Neuronal stem cell (in vitro differentiated cells): ENCODE results near the gene NAB2.

Experiments used
- DNase-seq: peaks from one replicate; pipeline ENCODE4 v3.0.0-alpha.2; 2013; ENCODE audit warnings: low spot score
- H2AFZ ChIP-seq: one replicate; pipeline ENCODE4 v1.6.1; 2013; ENCODE audit warnings: mild to moderate bottlenecking, low read length, inconsistent platforms
- H2AK5ac ChIP-seq: 2 replicates; pipeline ENCODE4 v1.6.1; 2013; ENCODE audit warnings: low read depth, mild to moderate bottlenecking, inconsistent platforms, low read length, moderate library complexity, mixed read lengths
- H2BK120ac ChIP-seq: 2 replicates; pipeline ENCODE4 v1.6.1; 2013; ENCODE audit warnings: low read depth, mild to moderate bottlenecking, inconsistent platforms, low read length, moderate library complexity, mixed read lengths
- H2BK12ac ChIP-seq: one replicate; pipeline ENCODE4 v1.6.1; 2013; ENCODE audit warnings: low read length, inconsistent platforms
- H2BK15ac ChIP-seq: 2 replicates; pipeline ENCODE4 v1.6.1; 2013; ENCODE audit warnings: mild to moderate bottlenecking, low read length, inconsistent platforms, mixed read lengths
- H2BK5ac ChIP-seq: one replicate; pipeline ENCODE4 v1.6.1; 2013; ENCODE audit warnings: inconsistent platforms, mild to moderate bottlenecking, low read length, moderate library complexity
- H3K14ac ChIP-seq: one replicate; pipeline ENCODE4 v1.6.1; 2013; ENCODE audit warnings: low read length, inconsistent platforms
- H3K18ac ChIP-seq: 2 replicates; pipeline ENCODE4 v1.6.1; 2013; ENCODE audit warnings: low read length, inconsistent platforms
- H3K23ac ChIP-seq: 2 replicates; pipeline ENCODE4 v1.6.1; 2013; ENCODE audit warnings: low read depth, mild to moderate bottlenecking, mixed read lengths, low read length, inconsistent platforms; ENCODE audit not compliant: poor library complexity
- H3K27ac ChIP-seq: replicated peaks from 3 replicates; pipeline ENCODE4 v1.5.1; 2013; ENCODE audit warnings: low read length, inconsistent platforms
- H3K27me3 ChIP-seq, 3 experiments: 2 replicates each; pipeline ENCODE4 v1.6.1; 2013; ENCODE audit warnings: low read length in 3 of 3, mild to moderate bottlenecking in 2 of 3, inconsistent platforms in 1 of 3, low read depth in 1 of 3, mixed read lengths in 1 of 3, moderate library complexity in 1 of 3; ENCODE audit not compliant: control insufficient read depth in 3 of 3, insufficient read depth in 3 of 3
- H3K36me3 ChIP-seq, 2 donors: replicated peaks in 1 of 2; 2 replicates each; pipeline ENCODE4 v1.6.1; 2013; ENCODE audit warnings: low read length in 2 of 2; ENCODE audit not compliant: control insufficient read depth in 2 of 2, insufficient read depth in 2 of 2
- H3K4ac ChIP-seq: 2 replicates; pipeline ENCODE4 v1.6.1; 2013; ENCODE audit warnings: inconsistent platforms, mild to moderate bottlenecking, low read length, moderate library complexity
- H3K4me1 ChIP-seq, 2 donors: 1 replicate in 1 of 2; 2 replicates in 1 of 2; pipeline ENCODE4 v1.6.1; 2013; ENCODE audit warnings: low read length in 2 of 2, low read depth in 1 of 2; ENCODE audit not compliant: control insufficient read depth in 2 of 2, insufficient read depth in 1 of 2
- H3K4me2 ChIP-seq: one replicate; pipeline ENCODE4 v1.6.1; 2013; ENCODE audit warnings: mild to moderate bottlenecking, low read length, inconsistent platforms; ENCODE audit not compliant: insufficient read depth, poor library complexity, severe bottlenecking
- H3K4me3 ChIP-seq, 2 donors: 2 replicates each; pipeline ENCODE4 v1.5.1; 2013; ENCODE audit warnings: low read length in 2 of 2, mild to moderate bottlenecking in 2 of 2, inconsistent platforms in 1 of 2, moderate library complexity in 1 of 2
- H3K79me1 ChIP-seq: one replicate; pipeline ENCODE4 v1.6.1; 2013; ENCODE audit warnings: low read depth, mild to moderate bottlenecking, inconsistent platforms, low read length, moderate library complexity
- H3K9ac ChIP-seq: one replicate; pipeline ENCODE4 v1.6.1; 2013; ENCODE audit warnings: mild to moderate bottlenecking, low read depth, low read length, inconsistent platforms; ENCODE audit not compliant: poor library complexity
- H3K9me3 ChIP-seq, 2 donors: replicated peaks in 1 of 2; 2 replicates each; pipeline versions ENCODE3 to v1.6.1; 2013; ENCODE audit warnings: low read length in 2 of 2, mild to moderate bottlenecking in 2 of 2, inconsistent platforms in 1 of 2, low read depth in 1 of 2, mixed read lengths in 1 of 2, moderate library complexity in 1 of 2; ENCODE audit not compliant: control insufficient read depth in 2 of 2, insufficient read depth in 1 of 2
- H4K8ac ChIP-seq: one replicate; pipeline ENCODE4 v1.6.1; 2013; ENCODE audit warnings: low read depth, mild to moderate bottlenecking, inconsistent platforms, low read length, moderate library complexity
- H4K91ac ChIP-seq: one replicate; pipeline ENCODE4 v1.6.1; 2013; ENCODE audit warnings: low read length, low read depth, mild to moderate bottlenecking, inconsistent platforms; ENCODE audit not compliant: poor library complexity
- WGBS, 2 donors: extraction: QIAGEN DNeasy Blood & Tissue Kit; methylation state at CpG; one replicate each; pipeline ENCODE4 v1.1.7; 2013; ENCODE audit warnings: missing lambda C conversion rate in 2 of 2, mixed read lengths in 1 of 2; ENCODE audit not compliant: insufficient read length in 2 of 2, insufficient replicate concordance in 1 of 2; ENCODE audit errors: extremely low coverage in 2 of 2; 5-methylcytosine and 5-hydroxymethylcytosine counted together

NAB2 gene

DNA sequence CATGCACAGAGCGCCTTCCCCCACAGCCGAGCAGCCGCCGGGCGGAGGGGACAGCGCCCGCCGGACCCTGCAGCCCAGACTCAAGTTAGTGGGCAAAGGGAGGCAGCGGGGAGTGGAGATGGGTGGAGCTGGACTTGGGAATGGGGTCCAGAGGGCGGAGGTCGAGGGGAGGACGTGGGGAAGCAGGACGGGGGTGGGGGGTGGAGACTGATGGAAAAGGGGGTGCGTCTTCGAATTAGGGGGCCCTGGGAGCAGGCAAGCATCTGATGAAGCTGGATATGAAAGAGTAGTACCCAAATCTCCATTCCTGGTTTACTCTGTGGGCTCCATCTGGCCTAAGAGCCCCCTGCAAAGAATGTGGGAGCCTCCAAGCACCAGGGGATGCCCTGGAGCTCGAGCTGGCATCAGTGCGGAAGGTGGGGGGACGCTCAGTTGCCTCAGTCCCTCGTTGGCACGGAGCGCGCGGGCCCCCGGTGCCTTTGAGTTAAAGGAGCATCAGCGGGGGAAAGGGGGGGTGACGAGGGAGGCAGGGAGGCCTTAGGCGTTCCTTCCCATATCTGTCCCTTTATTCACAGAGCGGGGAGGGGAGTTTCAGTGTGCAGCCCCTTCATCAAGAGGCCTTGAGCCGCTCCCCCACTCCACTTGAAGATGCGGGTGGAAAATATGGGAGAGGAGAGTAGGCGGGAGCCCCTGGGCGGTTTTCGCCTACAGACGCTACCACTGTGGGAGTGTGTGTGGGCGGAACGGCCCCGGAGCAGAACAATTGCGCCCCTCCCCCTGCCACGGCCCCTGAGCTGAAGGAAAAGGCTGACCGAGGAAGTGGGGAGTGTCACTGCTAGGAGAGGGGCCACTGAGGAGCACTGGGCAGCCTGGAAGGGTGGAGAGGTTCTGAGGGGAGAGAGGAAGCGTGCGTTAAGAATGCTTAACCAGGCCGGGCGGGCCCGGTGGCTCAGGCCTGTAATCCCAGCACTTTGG lies 644 bp downstream of the NAB2 start:
- H3K18ac ChIP-seq, result peak overlapping the region; percentile 98
- H3K4me2 ChIP-seq, result peak overlapping the region; percentile 61

DNA sequence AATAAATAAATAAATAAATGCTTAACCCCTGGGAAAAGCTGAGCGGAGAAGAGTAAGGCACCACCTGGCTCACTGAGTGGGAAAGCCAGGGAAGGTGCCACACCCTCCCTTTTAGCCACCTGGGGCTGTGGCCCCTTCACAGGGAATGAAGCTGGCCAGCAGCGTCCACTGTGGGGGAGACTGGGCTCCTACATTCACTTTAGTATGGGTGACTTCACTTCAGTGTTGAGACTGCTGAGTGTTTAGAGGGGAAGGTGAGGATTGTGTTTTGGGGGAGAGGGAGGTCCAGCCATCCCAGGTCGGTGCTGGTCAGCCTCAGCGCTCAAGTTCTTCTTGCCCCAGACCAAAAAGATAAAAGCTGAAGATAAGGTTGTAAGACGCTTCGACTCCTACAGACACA lies 1.6 kb downstream of the NAB2 start:
- H3K18ac ChIP-seq, result no peak overlapping the region
- no peak overlapping the region for H2AK5ac ChIP-seq
- H2BK12ac ChIP-seq, result no peak overlapping the region
- no peaks in the 10 kb centered on the region for H3K27me3 ChIP-seq
- peak overlapping the region; percentile 73 to 92 for H3K4me3 ChIP-seq
- H2AFZ ChIP-seq, result no peak overlapping the region
- peaks cover 16% of the 10 kb centered on the region for H3K79me1 ChIP-seq
- H2BK5ac ChIP-seq, result no peak overlapping the region
- no peak overlapping the region for H4K91ac ChIP-seq
- H2BK120ac ChIP-seq, result peak overlapping the region; percentile 2
- peaks cover 37 to 43% of the 10 kb centered on the region in 2 donors for H3K4me1 ChIP-seq
- H4K8ac ChIP-seq, result no peak overlapping the region
- no peak overlapping the region for H2BK15ac ChIP-seq
- no peak for DNase-seq
- H3K9me3 ChIP-seq, result no peaks in the 10 kb centered on the region
- peak overlapping the region; percentile 45 for H3K4me2 ChIP-seq
- H3K14ac ChIP-seq, result no peak overlapping the region
- H3K23ac ChIP-seq, result peak overlapping the region; percentile 51
- no peak overlapping the region for H3K4ac ChIP-seq
- WGBS, 2 donors, result no CpG with 5 or more reads among the region's 6 CpGs
- peaks cover 34 to 48% of the 10 kb centered on the region in 2 donors for H3K36me3 ChIP-seq
- H3K9ac ChIP-seq, result peak overlapping the region; percentile 1
- H3K27ac ChIP-seq, result no peak overlapping the region

More for the DNA sequence above, 644 bp downstream of the NAB2 start:
- Histone ChIP-seq H4K91ac (peak overlapping the region; percentile 46), H3K4me1 (peaks cover 34 to 36% of the 10 kb centered on the region in 2 donors), H3K4ac (peak overlapping the region; percentile 4), H2AK5ac (peak overlapping the region; percentile 98), H2BK15ac (peak overlapping the region; percentile 85), H3K4me3 (peak overlapping the region; percentile 92 to 99), H3K23ac (peak overlapping the region; percentile 92), H4K8ac (no peak overlapping the region), H3K79me1 (peaks cover 16% of the 10 kb centered on the region), H3K9me3 (no peaks in the 10 kb centered on the region), H2AFZ (peak overlapping the region; percentile 70), H3K36me3 (peaks cover 26 to 39% of the 10 kb centered on the region in 2 donors), H2BK12ac (peak overlapping the region; percentile 44), H2BK120ac (peak overlapping the region; percentile 88), H2BK5ac (peak overlapping the region; percentile 97), H3K27ac (peak overlapping the region; percentile 92), H3K14ac (peak overlapping the region; percentile 86), H3K9ac (peak overlapping the region; percentile 99), H3K27me3 (no peaks in the 10 kb centered on the region)
- WGBS, 2 donors, result no CpG with 5 or more reads among the region's 45 CpGs
- no peak for DNase-seq

DNA sequence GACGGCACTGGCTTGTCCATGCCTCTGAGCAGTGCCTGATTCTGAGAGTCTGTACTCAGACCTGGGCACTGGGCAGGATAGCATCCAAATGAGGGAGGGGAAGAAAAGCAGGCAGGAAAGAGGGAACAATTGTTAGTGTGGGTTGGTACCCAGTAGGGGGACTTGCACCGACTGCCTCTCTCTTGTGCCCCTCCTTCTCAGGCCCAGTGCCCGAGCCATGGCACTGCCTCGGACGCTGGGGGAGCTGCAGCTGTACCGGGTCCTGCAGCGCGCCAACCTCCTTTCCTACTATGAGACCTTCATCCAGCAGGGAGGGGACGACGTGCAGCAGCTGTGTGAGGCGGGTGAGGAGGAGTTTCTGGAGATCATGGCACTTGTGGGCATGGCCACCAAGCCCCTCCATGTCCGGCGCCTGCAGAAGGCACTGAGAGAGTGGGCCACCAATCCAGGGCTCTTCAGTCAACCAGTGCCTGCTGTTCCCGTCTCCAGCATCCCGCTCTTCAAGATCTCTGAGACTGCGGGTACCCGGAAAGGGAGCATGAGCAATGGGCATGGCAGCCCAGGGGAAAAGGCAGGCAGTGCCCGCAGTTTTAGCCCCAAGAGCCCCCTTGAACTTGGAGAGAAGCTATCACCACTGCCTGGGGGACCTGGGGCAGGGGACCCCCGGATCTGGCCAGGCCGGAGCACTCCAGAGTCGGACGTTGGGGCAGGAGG lies 2.2 kb downstream of the NAB2 start:
- H4K91ac ChIP-seq, result no peak overlapping the region
- no peak overlapping the region for H3K4me2 ChIP-seq
- WGBS, 2 donors, result no CpG with 5 or more reads among the region's 22 CpGs
- peak overlapping the region; percentile 29 for H3K18ac ChIP-seq
- no peak overlapping the region for H2BK15ac ChIP-seq
- H3K14ac ChIP-seq, result peak overlapping the region; percentile 56
- peak overlapping the region; percentile 14 for H2AK5ac ChIP-seq
- peak overlapping the region; percentile 73 to 92 for H3K4me3 ChIP-seq
- H2BK5ac ChIP-seq, result no peak overlapping the region
- peaks cover 36 to 41% of the 10 kb centered on the region in 2 donors for H3K4me1 ChIP-seq
- H3K23ac ChIP-seq, result peak overlapping the region; percentile 51
- no peak overlapping the region for H4K8ac ChIP-seq
- peak overlapping the region; percentile 1 for H3K9ac ChIP-seq
- H3K27me3 ChIP-seq, result no peaks in the 10 kb centered on the region
- H2AFZ ChIP-seq, result no peak overlapping the region
- H3K36me3 ChIP-seq, result peaks cover 38 to 54% of the 10 kb centered on the region in 2 donors
- H3K27ac ChIP-seq, result no peak overlapping the region
- no peak for DNase-seq
- no peak overlapping the region for H2BK12ac ChIP-seq
- no peak overlapping the region for H3K4ac ChIP-seq
- H3K9me3 ChIP-seq, result no peaks in the 10 kb centered on the region
- H3K79me1 ChIP-seq, result peaks cover 16% of the 10 kb centered on the region
- peak overlapping the region; percentile 2 for H2BK120ac ChIP-seq
